GM21529 (cell line): ENCODE results near the gene YPEL4.

ENCODE experiments used
- ATAC-seq: cut with Tn5 transposase; IDR thresholded peaks from one replicate; pipeline ENCODE4 v1.9.1; 2021; ENCODE audit not compliant: unreplicated experiment

Gene YPEL4

DNA sequence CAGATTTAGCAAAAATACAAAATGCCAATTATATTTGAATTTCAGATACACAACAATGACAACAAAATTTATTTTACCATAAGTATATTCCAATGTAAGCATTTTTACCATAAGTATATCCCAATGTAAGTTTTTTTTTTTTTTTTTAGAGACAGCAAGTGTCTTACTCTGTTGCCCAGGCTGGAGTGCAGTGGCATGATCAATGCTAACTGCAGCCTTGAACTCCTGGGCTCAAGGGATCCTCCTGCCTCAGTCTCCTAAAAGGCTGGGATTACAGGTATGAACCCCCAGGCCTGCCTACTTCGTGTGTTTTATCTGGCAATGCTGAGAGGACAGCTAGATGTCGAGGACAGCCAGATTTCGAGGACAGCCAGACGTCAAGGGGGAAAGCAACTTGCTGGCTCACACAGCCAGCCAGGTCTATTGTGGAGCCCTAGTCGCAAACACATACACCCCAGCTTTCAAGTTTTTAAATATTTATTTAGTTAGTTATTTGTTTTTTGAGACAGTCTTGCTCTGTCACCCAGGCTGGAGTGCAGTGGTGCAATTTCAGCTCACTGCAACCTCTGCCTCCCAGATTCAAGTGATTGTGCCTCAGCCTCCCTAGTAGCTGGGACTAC lies 53.3 kb downstream of the YPEL4 start:
- ATAC-seq = no peak
